Lower leg skin (tissue), 3 donors: ENCODE data around the gene GREB1.

Experiments
- CTCF ChIP-seq, 3 donors: fragments of 450-650 bp; IDR thresholded peaks; one replicate each; pipeline ENCODE4 v1.5.1; 2016; ENCODE audit warnings: antibody characterized with exemption in 3 of 3, mild to moderate bottlenecking in 3 of 3, moderate library complexity in 2 of 3
- POLR2A ChIP-seq, 2 donors: fragments of 450-650 bp; IDR thresholded peaks; one replicate each; pipeline ENCODE4 v1.6.1; 2016 to 2017; ENCODE audit warnings: antibody characterized with exemption in 2 of 2, mild to moderate bottlenecking in 1 of 2, moderate library complexity in 1 of 2

- TF ChIP-seq CTCF (IDR thresholded peaks at IDR 0.05) (no peak), POLR2A (IDR thresholded peaks at IDR 0.05) (no peak)
Measured at GRCh38 chr2:11628675-11629074, 94.8 kb downstream of the GREB1 start.
